ENCODE results near the gene POLDIP3. TPM values are rescaled to one million over a fixed set of nuclear protein-coding genes. Genes with fewer than 3 reads are reported as not detected.
A peak's percentile ranks its signal among the peaks of the same experiment; 100 is the strongest.

Gene POLDIP3
- total RNA-seq, 2 donors from 2014 or later, result 81.9 to 102 TPM

DNA sequence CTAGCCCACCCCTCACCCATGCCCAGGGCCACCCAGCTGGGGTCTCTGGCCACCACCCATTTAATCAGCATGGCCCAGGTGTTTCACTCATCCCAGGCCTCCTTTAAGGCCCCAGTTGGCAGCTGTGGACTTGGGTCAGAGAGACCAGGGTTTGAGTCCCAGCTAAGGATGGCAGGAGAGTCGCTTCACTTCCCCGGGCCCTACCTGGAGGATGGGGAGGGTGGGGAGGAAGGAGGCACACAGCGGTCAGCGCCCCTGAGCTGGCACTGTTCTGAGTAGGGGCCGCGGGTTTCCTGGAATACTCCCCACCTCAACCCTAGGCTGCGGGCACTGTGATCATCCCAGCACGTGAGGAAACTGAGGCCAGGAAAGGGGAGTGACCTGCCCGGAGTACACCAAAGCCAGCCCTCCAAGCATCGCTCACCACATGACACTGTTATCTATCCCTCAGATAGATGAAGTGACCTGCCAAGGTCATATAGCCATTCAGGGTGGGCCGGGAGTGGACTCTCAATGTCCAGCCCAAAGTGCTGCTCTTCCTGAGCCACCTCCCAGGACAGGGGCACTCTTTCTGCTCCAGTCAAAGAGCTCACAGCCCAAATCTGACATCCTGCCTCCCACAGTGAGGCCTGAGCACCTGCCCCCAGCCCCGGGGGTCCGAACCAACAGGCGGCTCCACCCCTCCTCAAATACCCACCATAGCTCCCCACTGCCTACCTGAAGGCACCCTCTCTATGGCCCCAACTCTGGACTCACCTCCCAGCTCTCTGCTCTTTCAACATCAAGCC, 29.1 kb upstream of the POLDIP3 start:
- Mint-ChIP-seq H3K4me3 (no peak overlapping the region), H3K27ac (peak overlapping the region; percentile 0), H3K36me3 (ENCODE audit: low read depth) (no peaks in the 10 kb centered on the region), H3K27me3 (ENCODE audit: insufficient read depth) (no peaks in the 10 kb centered on the region), H3K9me3 (no peaks in the 10 kb centered on the region), H3K4me1 (peaks cover 33% of the 10 kb centered on the region)
- no peaks in the 10 kb centered on the region for H3K27me3 ChIP-seq (ENCODE audit: control insufficient read depth, insufficient read depth, low read length, poor library complexity, severe bottlenecking)
- H3K9me3 ChIP-seq (ENCODE audit: control insufficient read depth, low read length), result no peaks in the 10 kb centered on the region
- no peak overlapping the region for H3K27ac ChIP-seq (ENCODE audit: low read depth, low read length)
- H3K9ac ChIP-seq (ENCODE audit: extremely low read depth, low read length, poor library complexity, severe bottlenecking), result no peak overlapping the region
- TF ChIP-seq, protein P1, sequence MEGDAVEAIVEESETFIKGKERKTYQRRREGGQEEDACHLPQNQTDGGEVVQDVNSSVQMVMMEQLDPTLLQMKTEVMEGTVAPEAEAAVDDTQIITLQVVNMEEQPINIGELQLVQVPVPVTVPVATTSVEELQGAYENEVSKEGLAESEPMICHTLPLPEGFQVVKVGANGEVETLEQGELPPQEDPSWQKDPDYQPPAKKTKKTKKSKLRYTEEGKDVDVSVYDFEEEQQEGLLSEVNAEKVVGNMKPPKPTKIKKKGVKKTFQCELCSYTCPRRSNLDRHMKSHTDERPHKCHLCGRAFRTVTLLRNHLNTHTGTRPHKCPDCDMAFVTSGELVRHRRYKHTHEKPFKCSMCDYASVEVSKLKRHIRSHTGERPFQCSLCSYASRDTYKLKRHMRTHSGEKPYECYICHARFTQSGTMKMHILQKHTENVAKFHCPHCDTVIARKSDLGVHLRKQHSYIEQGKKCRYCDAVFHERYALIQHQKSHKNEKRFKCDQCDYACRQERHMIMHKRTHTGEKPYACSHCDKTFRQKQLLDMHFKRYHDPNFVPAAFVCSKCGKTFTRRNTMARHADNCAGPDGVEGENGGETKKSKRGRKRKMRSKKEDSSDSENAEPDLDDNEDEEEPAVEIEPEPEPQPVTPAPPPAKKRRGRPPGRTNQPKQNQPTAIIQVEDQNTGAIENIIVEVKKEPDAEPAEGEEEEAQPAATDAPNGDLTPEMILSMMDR (conservative IDR thresholded peaks at IDR 0.05), result no peak
- 93 to 94% methylated on average over 5 to 12 of the region's 14 CpGs for WGBS, 2 experiments (ENCODE audit: insufficient coverage in 1 of 2, insufficient read length in 1 of 2)
- no peaks in the 10 kb centered on the region for H3K36me3 ChIP-seq (ENCODE audit: control insufficient read depth, insufficient read depth, low read length)
- no peak for DNase-seq
- peaks cover 5% of the 10 kb centered on the region for H3K4me1 ChIP-seq (ENCODE audit: control insufficient read depth, insufficient read depth, low read length)
- H3K4me3 ChIP-seq (ENCODE audit: low read length), result no peak overlapping the region

DNA sequence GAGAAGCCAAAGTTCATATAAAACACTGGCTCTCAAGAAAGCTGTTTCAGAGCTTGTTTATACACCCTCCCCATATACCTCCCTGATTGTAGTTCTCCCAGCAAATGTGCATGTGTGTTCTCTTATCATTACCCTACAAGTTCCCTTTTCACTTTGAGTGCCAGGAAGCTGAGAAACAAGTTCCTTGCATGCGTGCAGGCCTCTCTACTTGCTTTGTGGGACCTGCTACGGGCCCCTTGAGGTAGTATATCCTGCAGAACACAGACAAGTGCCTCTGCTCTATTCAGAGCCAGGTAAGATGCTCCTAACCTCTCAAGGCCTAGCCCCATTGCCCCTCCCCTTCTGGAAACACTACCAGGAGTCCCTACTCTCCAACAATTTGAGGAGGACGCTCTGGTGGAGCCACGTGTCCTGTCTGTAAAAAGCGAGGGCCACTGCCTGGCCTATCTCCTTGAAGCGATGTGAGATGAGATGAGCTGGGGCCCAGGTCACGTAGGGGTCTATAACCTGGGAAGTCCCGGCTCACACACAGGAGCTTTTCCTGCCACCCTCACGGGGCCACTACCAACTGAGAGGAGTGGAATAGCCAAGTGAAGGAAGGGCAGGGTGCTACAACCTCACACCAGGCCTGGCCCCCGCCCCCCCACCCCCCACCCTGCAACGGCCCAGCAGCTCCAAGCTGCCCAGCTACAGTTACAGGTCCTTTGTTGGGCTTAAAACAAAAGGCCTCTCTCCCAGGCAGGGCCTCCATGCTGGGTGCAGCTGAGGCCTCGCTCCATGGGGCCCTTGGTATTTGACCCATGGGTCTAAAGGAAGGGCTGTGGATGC, 28.3 kb upstream of the POLDIP3 start:
- Histone ChIP-seq H3K27me3 (ENCODE audit: control insufficient read depth, insufficient read depth, low read length, poor library complexity, severe bottlenecking) (no peaks in the 10 kb centered on the region), H3K9me3 (ENCODE audit: control insufficient read depth, low read length) (no peaks in the 10 kb centered on the region), H3K4me3 (ENCODE audit: low read length) (no peak overlapping the region), H3K36me3 (ENCODE audit: control insufficient read depth, insufficient read depth, low read length) (no peaks in the 10 kb centered on the region), H3K9ac (ENCODE audit: extremely low read depth, low read length, poor library complexity, severe bottlenecking) (no peak overlapping the region), H3K27ac (ENCODE audit: low read depth, low read length) (no peak overlapping the region), H3K4me1 (ENCODE audit: control insufficient read depth, insufficient read depth, low read length) (peaks cover under 1% of the 10 kb centered on the region)
- WGBS, 2 experiments (ENCODE audit: insufficient coverage in 1 of 2, insufficient read length in 1 of 2), result 89 to 91% methylated on average over 6 to 12 of the region's 12 CpGs
- Mint-ChIP-seq H3K9me3 (no peaks in the 10 kb centered on the region), H3K27ac (no peak overlapping the region), H3K4me1 (peaks cover 27% of the 10 kb centered on the region), H3K27me3 (ENCODE audit: insufficient read depth) (no peaks in the 10 kb centered on the region), H3K4me3 (no peak overlapping the region), H3K36me3 (ENCODE audit: low read depth) (no peaks in the 10 kb centered on the region)
- no peak for DNase-seq
- TF ChIP-seq, protein P1 (conservative IDR thresholded peaks at IDR 0.05), result no peak

DNA sequence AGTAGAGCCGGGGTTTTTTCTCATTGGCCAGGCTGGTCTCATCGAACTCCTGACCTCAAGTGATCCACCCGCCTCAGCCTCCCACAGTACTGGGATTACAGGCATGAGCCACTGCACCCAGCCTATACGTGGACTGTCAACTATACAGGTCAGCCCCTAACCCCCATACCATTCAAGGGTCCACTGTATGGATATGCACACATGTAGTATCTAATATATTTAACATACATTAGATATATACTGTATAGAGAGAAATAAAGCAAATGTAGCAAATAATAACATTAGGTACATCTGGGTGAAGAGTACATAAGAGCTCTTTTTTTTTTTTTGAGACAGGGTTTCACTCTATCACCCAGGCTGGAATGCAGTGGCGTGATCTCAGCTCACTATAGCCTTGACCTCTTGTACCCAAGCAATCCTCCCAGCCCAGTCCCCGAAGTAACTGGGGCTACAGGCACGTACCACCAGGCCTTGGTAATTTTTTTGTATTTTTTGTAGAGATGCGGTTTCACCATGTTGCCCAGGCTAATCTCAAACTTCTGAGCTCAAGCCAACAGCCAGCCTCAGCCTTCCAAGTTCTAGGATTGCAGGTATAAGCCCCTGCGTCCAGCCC, 27.2 kb upstream of the POLDIP3 start:
- Mint-ChIP-seq H3K36me3 (ENCODE audit: low read depth) (no peaks in the 10 kb centered on the region), H3K4me1 (peaks cover 21% of the 10 kb centered on the region), H3K27ac (no peak overlapping the region), H3K9me3 (no peaks in the 10 kb centered on the region), H3K27me3 (ENCODE audit: insufficient read depth) (no peaks in the 10 kb centered on the region), H3K4me3 (no peak overlapping the region)
- whole genome bisulfite sequencing, 2 experiments (ENCODE audit: insufficient coverage in 1 of 2, insufficient read length in 1 of 2), result 97 to 98% methylated on average over 5 to 9 of the region's 9 CpGs
- no peaks in the 10 kb centered on the region for H3K27me3 ChIP-seq (ENCODE audit: control insufficient read depth, insufficient read depth, low read length, poor library complexity, severe bottlenecking)
- DNase-seq, result no peak
- H3K4me1 ChIP-seq (ENCODE audit: control insufficient read depth, insufficient read depth, low read length), result no peaks in the 10 kb centered on the region
- H3K4me3 ChIP-seq (ENCODE audit: low read length), result no peak overlapping the region
- no peak overlapping the region for H3K9ac ChIP-seq (ENCODE audit: extremely low read depth, low read length, poor library complexity, severe bottlenecking)
- no peak overlapping the region for H3K27ac ChIP-seq (ENCODE audit: low read depth, low read length)
- no peaks in the 10 kb centered on the region for H3K36me3 ChIP-seq (ENCODE audit: control insufficient read depth, insufficient read depth, low read length)
- H3K9me3 ChIP-seq (ENCODE audit: control insufficient read depth, low read length), result no peaks in the 10 kb centered on the region
- TF ChIP-seq, protein P1 (conservative IDR thresholded peaks at IDR 0.05), result no peak
